IPS-18a (cell line): ENCODE data around the gene FKBP10.
"Not testable (repeated sequence)": the region's sequence is repeated elsewhere in the genome, so short reads cannot be mapped to it uniquely, and the experiment has no call there.

Experiments used
- H3K27ac ChIP-seq: one replicate; pipeline ENCODE4 v1.5.1; 2013; ENCODE audit warnings: low read length
- H3K27me3 ChIP-seq: one replicate; pipeline ENCODE4 v1.6.1; 2013; ENCODE audit warnings: mild to moderate bottlenecking, low read length; ENCODE audit not compliant: control insufficient read depth, insufficient read depth
- H3K36me3 ChIP-seq: one replicate; pipeline ENCODE4 v1.6.1; 2013; ENCODE audit warnings: low read depth, low read length; ENCODE audit not compliant: control insufficient read depth
- H3K4me1 ChIP-seq: one replicate; pipeline ENCODE4 v1.6.1; 2013; ENCODE audit warnings: low read depth, low read length; ENCODE audit not compliant: control insufficient read depth
- H3K4me3 ChIP-seq: one replicate; pipeline ENCODE4 v1.5.1; 2013; ENCODE audit warnings: low read length
- H3K9ac ChIP-seq: one replicate; pipeline ENCODE4 v1.6.1; 2013; ENCODE audit warnings: mild to moderate bottlenecking, low read length, moderate library complexity
- H3K9me3 ChIP-seq: one replicate; pipeline ENCODE4 v1.6.1; 2013; ENCODE audit warnings: low read depth, low read length; ENCODE audit not compliant: control insufficient read depth

Gene FKBP10

DNA sequence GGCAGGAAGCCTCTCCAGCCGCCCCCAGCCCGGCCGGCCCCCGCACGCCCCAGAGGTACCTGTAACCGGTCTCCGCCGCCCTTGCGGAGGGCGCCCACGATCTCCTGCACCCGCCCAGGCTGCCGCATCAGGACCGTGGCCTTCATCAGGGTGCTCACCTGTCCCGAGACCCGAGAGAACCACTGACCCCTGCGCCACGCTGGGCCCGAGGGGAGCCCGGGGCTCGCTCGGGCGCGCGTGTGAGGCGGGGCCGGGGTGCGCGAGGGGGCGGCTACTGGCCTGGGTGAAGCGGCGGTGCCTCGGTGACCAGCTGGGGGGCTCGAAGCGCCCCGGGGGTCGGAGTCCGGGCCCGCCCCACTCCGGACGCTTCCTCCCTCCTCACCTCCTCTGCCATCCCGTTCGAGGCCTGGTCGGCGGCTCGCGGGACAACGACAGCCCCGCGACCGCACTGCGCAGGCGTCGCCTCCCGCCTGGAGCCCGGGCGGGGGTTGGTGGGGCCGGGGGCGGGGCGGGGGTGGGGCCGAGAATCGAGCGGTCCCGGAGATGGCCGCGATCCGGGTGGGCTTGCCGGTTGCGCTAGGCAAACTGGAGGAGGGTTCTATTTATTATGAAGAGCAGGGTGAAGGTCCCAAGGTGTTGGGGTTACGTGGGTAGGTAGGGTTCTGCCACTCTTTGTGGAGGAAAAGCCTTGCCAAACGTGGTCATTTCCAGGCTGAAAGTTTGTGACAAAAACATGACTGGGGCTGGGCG is 23.2 kb downstream of the FKBP10 start, which contains the start of gene NT5C3B:
TSS of gene NT5C3B (minus strand) at position 433 of the 750 bp plus-strand sequence. CDS start at position 394, 39 bp downstream.
- H3K27ac ChIP-seq = no peak within 1 kb of the TSS

DNA sequence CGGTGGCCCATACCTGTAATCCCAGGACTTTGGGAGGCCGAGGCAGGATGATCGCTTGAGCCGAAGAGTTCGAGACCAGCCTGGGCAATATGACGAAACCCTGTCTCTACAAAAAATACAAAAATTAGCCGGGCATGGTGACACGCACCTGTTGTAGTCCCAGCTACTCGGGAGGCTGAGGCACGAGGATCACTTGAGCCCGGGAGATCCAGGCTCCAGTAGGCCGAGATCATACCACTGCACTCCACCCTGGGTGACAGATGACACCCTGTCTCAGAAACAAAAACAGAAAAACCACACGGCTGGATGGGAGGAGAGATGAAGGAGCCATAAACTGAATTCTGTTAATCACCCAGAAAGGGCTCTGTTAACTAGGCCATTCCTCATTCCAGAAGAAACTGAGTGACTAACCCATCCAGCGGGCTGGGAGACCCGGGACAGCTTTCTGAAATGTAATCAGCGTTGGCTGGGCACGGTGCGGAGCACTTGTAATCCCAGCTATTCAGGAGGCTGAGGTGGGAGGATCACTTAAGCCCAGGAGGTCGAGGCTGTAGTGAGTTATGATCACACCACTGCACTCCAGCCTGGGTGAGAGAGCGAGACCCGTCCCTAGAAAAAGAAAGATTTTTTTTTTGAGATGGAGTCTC is 23.9 kb downstream of the FKBP10 start:
- no peak overlapping the region for H3K27ac ChIP-seq
- peaks cover 7% of the 10 kb centered on the region for H3K27me3 ChIP-seq
- H3K36me3 ChIP-seq = peaks cover 19% of the 10 kb centered on the region
- H3K4me3 ChIP-seq = peak overlapping the region; percentile 79
- H3K9me3 ChIP-seq = no peaks in the 10 kb centered on the region
- peaks cover 5% of the 10 kb centered on the region for H3K4me1 ChIP-seq
- H3K9ac ChIP-seq = no peak overlapping the region

More for the DNA sequence above, 23.2 kb downstream of the FKBP10 start, which contains the start of gene NT5C3B:
- Histone ChIP-seq H3K9me3 (no peaks in the 10 kb centered on the region), H3K4me3 (peak within 1 kb of the TSS; percentile 79), H3K9ac (peak within 1 kb of the TSS; percentile 69), H3K36me3 (peaks cover 19% of the 10 kb centered on the region), H3K4me1 (peaks cover 5% of the 10 kb centered on the region), H3K27me3 (peaks cover 7% of the 10 kb centered on the region)

DNA sequence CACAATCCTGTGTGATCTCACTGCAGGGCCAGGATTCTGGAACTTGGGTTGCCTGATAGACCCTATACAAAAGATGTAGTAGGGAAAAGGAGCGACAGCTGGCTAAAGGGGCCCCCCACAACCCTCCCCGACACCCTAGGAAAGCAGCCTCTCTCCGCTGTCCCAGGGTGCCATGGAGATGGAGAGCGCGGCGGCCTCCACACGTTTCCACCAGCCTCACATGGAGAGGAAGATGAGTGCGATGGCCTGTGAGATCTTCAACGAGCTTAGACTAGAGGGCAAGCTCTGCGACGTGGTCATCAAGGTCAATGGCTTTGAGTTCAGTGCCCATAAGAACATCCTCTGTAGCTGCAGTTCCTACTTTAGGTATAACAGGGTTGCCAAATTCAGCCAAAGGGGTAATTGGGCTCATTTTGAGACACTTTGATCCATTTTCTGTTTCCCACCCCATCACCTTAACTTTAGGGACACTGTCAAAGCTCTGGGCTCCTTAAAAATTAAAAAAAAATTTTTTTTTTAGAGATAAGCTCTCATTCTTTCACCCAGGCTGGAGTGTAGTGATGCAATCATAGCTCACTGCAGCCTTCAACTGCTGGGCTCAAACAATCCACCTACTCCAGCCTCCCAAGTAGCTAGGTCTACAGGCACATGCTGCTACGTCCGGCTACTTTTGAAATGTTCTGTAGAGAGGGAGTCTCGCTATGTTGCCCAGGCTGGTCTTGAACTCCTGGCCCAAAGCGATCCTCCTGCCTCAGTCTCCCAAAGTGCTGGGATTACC is 25.1 kb downstream of the FKBP10 start, which contains the start of gene KLHL10:
TSS of gene KLHL10 (plus strand) at position 65 of the 778 bp plus-strand sequence. CDS start at position 173, 108 bp downstream.
- peak within 1 kb of the TSS; percentile 79 for H3K4me3 ChIP-seq
- H3K36me3 ChIP-seq = peaks cover 11% of the 10 kb centered on the region
- H3K9ac ChIP-seq = no peak within 1 kb of the TSS
- no peak within 1 kb of the TSS for H3K27ac ChIP-seq
- H3K27me3 ChIP-seq = peaks cover 7% of the 10 kb centered on the region
- no peaks in the 10 kb centered on the region for H3K9me3 ChIP-seq
- peaks cover 5% of the 10 kb centered on the region for H3K4me1 ChIP-seq

DNA sequence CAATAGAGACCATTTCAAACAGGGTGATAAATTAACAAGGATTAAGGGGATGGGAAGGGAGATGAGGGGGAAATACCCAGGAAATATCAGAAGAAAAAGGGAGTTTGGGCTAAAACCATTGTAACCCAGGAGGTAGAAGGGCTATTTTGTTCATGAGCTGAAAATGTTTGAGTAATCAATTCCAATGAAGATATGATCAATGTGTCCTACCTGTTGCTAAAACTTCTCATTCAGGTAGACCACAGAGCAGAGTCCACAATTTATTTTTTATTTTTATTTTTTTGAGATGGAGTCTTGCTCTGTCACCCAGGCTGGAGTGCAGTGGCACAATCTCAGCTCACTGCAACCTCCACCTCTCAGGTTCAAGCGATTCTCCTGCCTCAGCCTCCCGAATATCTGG is 26.6 kb downstream of the FKBP10 start:
- not testable (repeated sequence) for H3K27me3 ChIP-seq, H3K36me3 ChIP-seq, H3K27ac ChIP-seq, H3K9me3 ChIP-seq, H3K4me3 ChIP-seq, H3K9ac ChIP-seq, H3K4me1 ChIP-seq

DNA sequence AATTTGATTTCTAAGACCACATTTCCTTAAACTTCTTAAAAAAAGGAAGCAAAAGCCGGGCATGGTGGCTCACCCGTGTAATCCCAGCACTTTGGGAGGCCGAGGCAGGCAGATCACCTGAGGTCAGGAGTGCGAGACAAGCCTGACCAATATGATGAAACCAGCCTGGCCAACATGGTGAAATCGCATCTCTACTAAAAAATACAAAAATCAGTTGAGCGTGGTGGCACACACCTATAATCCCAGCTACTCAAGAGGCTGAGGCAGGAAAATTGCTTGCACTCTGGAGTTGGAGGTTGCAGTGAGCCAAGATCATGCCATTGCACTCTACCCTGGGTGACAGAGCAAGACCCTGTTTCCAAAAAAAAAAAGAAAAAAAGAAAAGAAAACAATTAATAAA is 28.0 kb downstream of the FKBP10 start:
- not testable (repeated sequence) for H3K4me3 ChIP-seq, H3K27ac ChIP-seq, H3K27me3 ChIP-seq, H3K9me3 ChIP-seq, H3K36me3 ChIP-seq, H3K4me1 ChIP-seq, H3K9ac ChIP-seq

DNA sequence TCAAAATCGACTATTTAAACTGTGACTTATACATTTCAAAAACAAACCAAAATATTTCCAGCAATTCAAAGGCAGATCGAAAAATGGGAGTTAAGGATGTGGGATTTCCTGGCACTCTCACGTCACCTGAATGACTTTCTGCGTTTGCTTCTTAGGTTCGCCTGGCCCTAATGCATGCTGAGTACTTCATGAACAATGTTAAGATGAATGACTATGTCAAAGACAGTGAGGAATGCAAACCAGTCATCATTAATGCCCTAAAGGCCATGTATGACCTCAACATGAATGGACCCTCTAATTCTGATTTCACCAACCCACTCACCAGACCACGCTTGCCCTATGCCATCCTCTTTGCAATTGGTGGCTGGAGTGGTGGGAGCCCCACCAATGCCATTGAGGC is 32.2 kb downstream of the FKBP10 start:
- Histone ChIP-seq H3K9me3 (no peaks in the 10 kb centered on the region), H3K36me3 (no peaks in the 10 kb centered on the region), H3K4me1 (no peaks in the 10 kb centered on the region), H3K27me3 (no peaks in the 10 kb centered on the region), H3K27ac (no peak overlapping the region), H3K4me3 (no peak overlapping the region), H3K9ac (no peak overlapping the region)

DNA sequence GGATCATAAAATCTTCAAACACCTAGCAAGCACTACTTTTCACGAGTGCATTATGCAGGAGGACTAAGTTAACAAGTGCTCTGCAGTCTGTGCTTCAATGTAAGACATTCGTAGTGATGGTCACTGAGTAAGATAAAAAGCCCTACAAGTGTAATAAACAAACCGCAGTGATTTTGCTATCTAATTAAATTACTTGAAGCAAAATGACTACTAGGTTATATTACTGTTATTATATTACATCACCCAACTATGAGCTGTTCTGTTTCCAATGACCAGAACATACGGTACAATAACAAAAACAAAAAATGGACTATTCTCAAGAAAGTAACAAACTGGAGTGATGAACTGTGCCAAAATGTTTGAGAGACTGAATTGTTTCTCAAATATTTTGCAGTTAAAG is 36.0 kb downstream of the FKBP10 start:
- Histone ChIP-seq H3K4me1 (no peaks in the 10 kb centered on the region), H3K9ac (no peak overlapping the region), H3K27ac (no peak overlapping the region), H3K36me3 (peaks cover 10% of the 10 kb centered on the region), H3K4me3 (no peak overlapping the region), H3K9me3 (no peaks in the 10 kb centered on the region), H3K27me3 (no peaks in the 10 kb centered on the region)

DNA sequence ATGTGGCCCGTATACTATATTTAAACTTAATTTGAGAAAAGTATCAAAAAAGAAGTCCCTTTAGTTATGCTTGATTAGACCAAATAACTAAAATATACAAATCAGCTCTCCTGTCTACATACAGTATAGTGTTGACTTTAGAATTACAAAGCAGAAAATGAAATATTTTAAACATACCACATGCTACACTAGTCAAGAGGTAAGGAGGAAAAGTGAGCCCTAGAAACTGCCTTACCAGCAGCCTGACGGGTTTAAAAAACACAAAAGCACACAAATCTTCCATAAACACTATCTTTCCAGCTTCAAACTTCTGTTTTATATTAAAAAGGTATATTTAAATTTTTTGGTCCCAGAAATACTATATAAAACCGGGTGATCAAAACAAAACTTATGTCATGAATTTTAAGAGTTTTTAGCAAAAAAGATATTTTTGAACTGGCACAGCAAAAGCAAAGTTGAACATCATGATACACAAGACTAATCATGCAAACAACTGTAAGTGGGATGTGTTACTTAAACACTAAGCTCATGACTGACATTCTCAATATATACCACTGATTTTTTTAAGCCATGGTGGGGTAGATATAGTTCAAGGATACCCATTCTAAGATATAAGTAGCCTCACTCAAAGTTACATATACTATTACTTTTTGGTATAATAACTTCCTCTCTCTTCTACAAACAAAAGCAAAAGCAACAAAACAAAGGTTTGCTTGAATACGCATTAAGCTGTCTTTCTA is 36.6 kb downstream of the FKBP10 start:
- Histone ChIP-seq H3K4me1 (no peaks in the 10 kb centered on the region), H3K27ac (no peak overlapping the region), H3K9me3 (no peaks in the 10 kb centered on the region), H3K4me3 (no peak overlapping the region), H3K36me3 (peaks cover 16% of the 10 kb centered on the region), H3K9ac (no peak overlapping the region), H3K27me3 (no peaks in the 10 kb centered on the region)

DNA sequence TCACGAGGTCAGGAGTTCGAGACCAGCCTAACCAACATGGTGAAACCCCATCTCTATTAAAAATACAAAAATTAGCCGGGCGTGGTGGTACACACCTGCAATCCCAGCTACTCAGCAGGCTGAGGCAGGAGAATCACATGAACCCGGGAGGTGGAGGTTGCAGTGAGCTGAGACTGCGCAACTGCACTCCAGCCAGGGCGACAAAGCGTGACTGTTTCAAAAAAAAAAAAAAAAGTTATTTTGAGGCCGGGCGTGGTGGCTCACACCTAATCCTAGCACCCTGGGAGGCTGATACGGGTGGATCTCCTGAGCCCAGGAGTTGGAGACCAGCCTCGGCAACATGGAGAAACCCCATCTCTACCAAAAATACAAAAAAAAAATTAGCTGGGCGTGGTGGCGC is 38.6 kb downstream of the FKBP10 start:
- H3K9me3 ChIP-seq, H3K9ac ChIP-seq, H3K4me1 ChIP-seq, H3K27ac ChIP-seq, H3K27me3 ChIP-seq, H3K4me3 ChIP-seq: not testable (repeated sequence)
- H3K36me3 ChIP-seq = peaks cover 20% of the 10 kb centered on the region

DNA sequence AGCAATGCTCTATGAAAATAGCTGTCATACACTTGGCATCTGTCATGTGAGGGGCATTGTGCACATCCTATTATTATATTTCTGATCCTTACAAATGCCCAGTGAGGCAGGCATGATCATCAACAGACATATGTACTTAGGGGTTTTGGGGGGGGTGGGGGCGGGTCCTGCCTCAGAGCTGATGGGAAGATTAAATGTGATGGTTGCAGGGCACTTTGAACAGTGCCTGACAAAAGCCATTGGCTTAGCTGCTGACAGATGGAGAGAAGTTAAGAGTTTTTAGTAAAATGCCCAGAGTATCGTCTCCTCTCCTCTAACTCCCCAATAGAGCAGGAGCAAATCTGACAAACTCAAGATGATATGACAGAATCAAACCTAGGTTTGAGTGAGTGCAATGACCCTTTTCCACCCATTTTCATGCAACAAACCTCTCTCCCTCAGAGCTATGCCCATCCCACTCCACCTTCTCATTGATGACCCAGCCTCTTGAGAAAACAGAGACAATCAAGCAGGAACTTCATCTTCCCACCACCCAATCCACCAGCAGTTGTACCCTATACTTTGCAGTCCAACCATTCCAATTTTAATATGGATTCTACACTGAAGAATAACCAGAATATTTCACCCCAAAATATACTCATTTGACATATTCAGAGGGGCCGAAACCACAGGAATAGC is 47.6 kb downstream of the FKBP10 start:
- Histone ChIP-seq H3K36me3 (no peaks in the 10 kb centered on the region), H3K9ac (no peak overlapping the region), H3K27ac (no peak overlapping the region), H3K27me3 (no peaks in the 10 kb centered on the region), H3K4me1 (peaks cover 23% of the 10 kb centered on the region), H3K9me3 (no peaks in the 10 kb centered on the region), H3K4me3 (peak overlapping the region; percentile 29)
